Stimulated activated CD8-positive, alpha-beta memory T cell treated with anti-CD3 and anti-CD28 coated beads, Interleukin-12 subunit alpha, Interleukin-12 subunit beta, amount 100 ng/mL, for 24 hours (primary cell): Measurements from ENCODE around the gene SLC10A7.

Experiments
- DNase-seq: peaks from one replicate; pipeline ENCODE4 v3.0.0-alpha.2; 2020; ENCODE audit errors: extremely low read depth

Gene SLC10A7

DNA sequence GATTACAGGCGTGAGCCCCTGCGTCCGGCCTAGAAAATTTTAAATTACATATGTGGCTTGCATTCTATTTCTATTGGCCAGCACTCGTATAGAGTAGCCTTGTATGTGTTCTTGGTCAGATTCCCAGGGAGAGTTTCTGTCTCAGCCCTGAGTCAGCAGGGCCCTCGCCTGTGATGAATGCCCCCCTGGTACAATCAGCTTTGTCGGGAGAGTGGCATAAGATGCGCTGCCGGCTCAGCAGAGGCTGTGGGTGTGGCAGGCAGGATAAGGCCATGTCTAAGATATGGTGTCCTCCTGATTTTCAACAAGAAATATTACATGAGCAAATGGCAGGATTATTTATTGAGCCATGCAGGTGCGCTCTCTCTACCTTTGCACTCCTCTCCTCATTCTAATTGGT, 309.0 kb downstream of the SLC10A7 start:
- DNase-seq, result no peak

DNA sequence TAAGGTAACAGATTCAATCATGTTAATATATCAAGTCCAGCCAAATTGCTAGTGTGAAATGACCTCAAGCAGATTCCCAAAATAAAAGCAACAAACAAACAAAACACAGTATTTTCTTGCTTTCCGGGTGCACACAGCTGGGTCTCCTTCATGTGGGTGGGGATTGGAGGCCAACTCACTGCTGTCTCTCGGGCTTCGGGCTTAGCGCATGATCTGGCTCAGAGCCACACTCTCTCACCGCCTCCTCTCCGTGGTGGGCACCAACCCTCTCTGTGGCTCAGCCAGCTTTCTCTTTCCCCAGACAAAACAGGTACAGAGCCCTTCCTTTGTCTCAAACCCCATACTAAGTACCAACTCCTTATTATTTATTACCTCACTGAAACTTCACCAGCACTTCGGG, 310.3 kb downstream of the SLC10A7 start:
- DNase-seq, result no peak

DNA sequence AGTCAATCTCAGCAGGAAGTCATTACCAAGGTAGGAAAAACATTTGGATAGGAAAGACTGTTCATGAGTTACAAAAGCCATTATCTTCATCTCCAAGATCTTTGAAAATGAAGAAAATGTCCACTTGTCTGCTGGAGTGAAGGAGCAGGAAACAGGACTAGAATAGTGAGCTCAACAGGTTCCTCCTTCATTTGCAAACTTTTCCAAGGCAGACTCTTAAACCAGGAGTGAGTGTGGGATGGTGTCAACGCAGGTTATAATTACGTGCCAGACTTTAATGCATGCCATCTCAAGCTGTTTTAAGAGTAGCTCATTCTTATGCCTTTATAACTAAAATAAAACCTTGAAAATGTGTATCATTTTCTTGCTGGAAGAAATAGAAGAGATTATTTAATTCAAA, 310.9 kb downstream of the SLC10A7 start:
- DNase-seq, result no peak

DNA sequence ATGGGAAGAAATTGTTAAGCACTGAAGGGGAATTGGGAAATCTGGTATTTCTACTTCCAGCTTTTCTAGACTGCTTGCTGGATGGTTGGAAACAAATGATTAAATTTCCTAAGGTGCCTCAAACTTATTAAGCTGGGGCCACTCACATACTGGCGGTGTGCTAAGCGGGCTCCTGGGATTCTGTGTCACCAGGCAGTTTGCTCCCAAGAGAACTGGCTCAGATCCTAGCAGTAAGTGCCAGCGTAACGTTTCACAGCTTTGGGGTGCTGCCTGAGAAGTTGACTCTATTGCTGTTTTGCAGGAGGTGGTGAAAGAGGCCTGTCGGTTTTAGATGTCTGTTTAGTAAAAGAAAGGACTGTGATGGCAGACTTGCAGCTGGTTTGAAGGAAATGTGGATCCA, 314.3 kb downstream of the SLC10A7 start:
- DNase-seq, result no peak
